Measurements from ENCODE around the gene MRPS2.

Gene MRPS2

DNA sequence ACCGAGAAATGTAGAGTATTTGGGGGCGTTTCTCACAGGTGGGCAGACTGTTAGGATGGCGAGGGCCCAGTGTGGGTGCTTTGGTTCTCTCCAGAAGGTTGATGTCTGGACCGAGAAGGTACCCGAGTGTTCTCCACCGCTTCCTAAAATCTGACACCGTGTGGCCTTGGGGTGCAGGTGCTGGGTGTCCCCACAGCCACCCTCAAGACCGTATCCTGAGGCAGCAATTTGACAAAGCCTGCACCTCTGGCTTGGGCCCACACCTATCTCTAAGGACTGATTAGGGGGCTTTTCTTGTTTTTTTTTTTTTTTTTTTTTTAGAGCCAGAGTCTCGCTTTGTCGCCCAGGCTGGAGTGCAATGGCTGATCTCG is 19.6 kb upstream of the MRPS2 start:
- DNase-seq = no peak

DNA sequence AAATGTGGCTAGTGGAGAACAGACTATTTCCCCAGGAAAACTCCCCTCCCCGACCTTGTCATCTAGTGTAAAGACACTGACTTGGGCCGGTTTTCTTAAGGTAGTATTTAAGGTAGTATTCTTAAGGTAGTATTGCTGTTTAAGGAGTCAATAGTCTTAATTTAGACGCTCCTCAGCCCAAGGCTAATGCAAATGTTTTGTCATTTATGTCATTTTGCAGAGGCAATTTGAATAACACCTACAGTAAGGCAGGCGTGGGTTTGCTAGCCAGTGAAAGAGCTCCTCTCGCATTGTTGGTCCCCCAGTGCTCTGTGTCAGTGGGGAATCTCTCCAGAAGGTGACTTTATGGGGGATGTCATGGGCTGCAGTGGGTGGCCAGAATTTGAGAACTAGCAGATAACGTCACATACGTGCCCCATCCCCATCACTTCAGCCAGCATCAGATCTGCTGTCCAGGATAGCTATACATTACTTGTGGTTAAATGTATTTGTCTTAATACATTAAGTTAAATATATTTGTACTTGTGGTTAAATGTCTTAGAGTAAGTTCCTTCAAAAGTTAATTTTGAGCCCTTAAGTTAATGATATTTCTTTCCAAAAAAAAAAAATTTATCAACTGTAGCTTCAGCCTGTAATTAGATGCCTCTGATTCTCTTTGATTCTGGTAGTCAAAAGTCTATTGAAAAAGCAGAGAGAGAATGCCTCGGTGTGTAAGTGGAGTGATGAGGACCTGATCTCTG is 18.3 kb upstream of the MRPS2 start:
- no peak for DNase-seq

GRCh38 chr9:135484460-135485277 is 15.8 kb upstream of the MRPS2 start:
- no peak for DNase-seq

DNA sequence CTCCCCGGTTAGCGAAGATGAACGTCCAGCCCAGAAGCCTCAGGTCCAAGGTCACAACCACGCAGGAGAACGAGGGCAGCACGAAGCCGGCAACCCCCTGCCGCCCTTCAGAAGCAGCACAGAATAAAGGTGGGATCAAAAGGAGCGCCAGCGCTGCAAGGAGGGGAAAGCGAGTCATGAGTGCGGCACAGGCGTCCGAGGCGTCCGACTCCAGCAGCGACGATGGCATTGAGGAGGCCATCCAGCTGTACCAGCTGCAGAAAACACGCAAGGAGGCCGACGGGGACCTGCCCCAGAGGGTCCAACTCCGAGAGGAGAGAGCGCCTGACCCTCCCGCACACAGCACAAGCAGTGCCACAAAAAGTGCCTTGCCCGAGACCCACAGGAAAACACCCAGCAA is 15.1 kb upstream of the MRPS2 start:
- DNase-seq = no peak

GRCh38 chr9:135485832-135486231 is 14.7 kb upstream of the MRPS2 start:
- DNase-seq = no peak

DNA sequence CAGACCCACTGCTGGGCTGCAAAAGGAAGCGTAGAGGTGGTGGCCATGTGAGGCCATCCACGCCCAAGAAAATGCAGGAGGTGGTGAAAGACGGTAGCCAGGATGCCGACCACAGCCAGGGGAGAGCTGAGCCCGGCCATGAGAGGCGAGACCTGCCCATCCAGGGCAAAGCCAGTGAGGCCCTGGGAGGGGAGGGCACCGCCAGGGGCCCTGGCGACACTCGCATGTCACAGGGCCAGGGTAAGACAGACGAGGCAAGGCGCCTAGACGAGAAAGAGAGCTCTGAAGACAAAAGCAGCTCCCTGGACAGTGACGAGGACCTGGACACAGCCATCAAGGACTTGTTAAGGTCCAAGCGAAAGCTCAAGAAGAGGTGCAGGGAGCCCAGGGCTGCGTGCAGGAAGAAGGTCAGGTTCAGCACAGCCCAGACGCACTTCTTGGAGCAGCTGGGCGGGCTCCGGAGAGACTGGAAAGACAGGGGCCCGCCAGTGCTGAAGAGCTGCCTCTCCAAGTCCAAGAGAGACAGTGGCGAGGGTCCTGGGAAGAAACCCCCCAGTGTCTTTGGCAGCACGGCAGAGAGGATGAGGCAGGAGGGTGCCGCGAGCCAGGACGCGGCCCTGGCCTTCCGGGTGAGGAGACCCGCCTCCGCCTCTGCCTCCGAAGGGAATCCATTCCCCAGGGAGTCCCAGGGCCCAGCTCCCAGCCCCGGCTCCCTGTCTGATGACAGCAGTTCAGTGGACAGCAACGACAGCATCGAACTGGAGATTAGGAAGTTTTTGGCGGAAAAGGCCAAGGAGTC is 14.0 kb upstream of the MRPS2 start:
- DNase-seq = no peak

DNA sequence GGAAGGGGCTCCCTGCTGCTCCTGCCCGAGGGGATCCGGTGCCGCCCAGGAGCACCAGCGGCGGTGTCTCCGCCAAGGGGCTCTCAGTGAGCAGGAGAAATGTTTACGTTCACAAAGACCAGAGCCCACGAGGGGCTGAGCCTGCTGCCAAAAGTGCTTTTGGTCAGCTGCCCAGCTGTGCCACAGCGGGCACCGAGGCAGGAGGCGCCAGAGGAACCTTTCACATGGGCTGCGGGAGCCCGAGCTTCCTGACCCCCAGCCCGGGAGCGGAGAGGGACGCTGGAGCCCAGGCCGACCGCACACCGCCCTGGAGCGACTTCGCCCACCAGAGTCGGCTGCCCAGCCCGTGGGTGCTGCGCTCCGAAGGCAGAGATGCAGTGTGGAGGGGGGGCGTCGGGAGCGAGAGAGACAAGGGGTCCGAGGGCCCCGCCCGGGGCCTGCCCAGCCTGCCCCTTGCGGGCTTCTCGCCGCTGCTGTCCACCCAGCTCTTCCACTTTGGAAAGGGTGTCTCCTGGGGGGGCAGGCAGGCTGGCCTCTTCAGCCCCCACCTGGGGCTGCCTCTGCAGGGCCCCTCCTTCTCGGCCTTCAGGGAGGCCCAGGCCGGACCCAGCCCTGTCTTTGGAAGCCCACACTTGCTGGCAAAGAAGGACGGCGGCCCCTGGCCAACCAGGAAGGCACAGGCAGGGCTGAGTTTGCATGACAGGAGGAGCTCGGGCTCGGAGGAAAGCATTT is 13.0 kb upstream of the MRPS2 start:
- DNase-seq = no peak

GRCh38 chr9:135488013-135488330 is 12.5 kb upstream of the MRPS2 start:
- DNase-seq = no peak

DNA sequence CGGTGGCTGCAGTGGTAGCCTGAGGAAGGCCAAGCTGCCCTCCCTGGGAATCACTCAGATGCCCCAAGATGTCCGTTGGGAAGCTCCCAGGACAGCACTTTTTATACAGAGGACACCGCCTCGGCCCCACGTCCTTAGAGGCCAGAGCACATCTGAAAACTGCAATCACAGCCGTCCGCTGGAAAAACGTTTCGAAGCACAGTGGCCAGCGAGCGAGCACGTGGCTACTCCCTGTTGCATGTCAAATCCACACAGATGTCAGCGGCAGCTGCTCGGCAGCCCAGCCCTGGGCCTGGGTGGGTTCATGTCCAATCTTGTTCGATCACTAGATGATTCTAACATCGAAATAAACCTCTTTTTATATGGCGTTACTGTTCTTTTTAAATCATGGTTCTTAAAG is 12.0 kb upstream of the MRPS2 start:
- no peak for DNase-seq

DNA sequence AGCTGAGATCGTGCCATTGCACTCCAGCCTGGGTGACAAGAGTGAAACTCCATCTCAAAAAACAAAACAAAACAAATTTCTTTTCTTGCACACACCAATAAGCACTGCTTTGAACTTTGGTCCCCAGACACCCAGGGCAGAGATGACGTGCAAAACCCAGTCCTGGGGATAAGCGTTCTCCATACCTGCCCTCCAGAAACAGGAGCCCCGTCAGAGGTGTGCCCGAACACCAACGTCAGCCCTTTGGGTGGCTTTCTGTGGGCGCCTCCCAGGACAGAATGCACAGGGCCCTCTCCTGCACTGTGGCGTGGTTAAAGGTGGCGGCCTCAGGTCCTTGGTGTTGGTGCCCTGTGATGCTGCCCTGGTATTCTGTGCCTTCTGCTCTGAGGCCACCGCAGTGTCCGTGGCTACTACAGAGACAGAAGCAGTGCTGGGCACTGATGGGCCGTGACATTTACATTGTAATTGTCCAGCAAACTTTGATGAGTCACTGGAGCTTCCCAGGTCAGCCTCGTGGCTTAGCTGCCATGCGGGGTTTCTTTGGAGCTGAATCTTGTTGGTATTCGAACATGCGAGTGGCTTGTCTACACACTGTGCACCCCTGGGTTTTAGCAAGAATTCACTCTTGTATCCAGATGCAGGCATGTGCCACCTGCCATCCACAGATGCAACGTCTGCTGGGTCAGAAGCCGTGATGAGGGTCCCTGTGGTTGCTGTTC is 11.1 kb upstream of the MRPS2 start:
- DNase-seq = no peak

DNA sequence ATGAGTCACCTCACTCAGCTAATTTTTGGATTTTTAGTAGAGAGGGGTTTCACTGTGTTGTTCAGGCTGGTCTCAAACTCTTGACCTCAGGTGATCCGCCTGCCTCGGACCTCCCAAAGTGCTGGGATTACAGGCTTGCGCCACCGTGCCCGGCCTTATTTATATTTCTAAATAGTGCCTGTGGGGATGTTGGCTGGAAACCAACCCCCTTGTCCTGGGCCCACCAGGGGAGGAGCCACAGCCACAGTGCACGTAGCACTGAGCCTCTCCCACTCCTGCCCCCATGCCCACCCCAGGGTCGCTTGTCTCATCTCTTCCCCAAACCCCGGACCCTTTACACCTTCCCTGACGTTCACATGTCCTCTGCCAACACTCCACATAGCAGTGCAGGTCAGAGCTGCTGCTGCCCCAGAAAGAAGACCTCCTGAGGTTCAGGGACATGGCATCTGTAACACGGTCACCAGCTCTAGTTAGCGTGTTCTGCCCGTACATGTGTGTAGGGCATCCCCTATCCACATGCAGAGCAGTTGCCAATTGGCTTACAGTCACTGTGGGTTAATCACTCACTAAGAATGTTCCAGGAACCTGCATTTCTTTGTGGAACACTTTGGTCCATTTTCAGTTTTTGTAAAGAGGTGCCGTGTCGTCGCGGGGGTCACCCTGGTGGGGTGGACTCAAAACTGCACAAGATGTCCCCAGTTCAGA is 10.2 kb upstream of the MRPS2 start:
- no peak for DNase-seq

DNA sequence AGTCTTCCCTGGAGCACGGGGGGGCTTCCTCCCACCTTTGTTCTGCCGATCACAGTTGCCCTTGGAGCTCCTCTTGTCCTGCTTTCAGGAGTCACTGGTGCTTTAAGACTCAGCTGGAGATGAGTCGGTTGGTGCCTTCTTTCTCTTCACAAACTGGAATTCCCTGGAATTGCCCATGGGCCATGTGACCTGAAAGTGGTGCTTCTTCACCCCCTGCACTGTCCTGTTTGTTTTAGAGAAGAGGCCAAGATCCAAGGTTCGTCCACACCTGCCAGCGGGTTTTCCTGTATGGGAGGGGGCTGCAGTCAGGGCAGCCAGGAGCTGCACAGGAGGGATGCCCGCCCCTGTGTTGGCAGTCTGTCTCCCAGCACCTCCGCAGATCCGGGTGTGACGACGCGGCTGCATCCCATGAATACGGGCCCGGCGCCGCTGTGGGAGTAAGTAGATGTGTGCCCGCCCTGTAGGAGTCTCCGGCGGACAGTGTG is 9.5 kb upstream of the MRPS2 start:
- no peak for DNase-seq

DNA sequence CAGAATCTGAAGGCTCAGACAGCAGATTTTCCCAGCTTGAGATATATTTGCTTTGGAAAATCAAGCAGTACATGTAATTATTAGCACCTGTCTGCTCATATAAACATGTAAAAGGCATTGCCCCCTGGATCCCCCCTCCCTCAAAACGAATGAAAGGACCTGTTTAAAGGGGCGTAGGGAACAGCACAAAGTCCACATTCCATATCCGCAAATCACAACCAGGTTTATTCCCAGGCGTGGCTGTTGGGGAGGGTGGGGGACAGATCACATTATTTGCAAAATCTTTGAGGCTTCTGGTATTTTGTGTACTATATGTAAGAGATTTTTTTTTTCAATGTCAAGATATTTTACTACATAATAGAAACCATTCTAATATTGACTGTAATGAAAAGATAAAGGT is 8.7 kb upstream of the MRPS2 start:
- no peak for DNase-seq

- no peak for DNase-seq
Measured at GRCh38 chr9:135492886-135493669, 7.4 kb upstream of the MRPS2 start.

DNA sequence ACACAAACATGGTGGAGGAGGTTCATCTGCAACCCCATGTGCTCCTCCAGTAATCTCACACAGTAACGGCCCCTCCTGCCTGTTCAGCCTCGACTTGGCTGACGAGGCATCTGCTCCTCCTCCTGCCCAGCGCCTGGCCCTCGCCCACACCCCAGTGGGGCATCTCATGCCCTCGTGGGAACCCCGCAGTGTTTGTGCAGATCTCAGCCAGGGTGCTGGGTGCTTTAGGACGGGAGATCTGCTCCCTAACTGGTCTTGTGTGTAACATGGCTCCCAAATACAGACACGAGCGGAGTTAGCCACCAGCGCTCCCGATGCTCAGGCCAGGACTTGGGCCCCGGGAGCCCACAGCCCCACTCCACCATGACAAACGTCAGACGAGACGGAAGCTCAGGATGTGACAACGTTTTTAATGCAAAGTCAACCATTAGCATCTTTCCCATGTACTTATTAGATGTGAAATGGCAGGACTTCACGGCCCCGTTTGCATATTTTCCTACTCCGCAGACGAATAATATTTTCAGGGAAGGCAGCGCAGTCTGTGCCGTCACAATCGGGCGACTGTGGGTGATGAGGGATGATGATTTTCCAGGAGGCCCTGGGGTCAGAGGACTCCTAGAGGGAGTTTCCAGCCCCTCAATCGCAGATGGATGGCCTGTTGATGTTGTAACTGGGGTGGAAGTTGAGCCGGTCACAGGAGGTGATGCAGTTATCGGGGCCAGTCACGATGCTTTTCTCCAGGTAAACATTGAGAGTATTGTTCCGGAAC is 5.5 kb upstream of the MRPS2 start:
- DNase-seq = no peak

- DNase-seq = no peak
Measured at GRCh38 chr9:135498381-135499126, 1.9 kb upstream of the MRPS2 start.

GRCh38 chr9:135499326-135500070 is 984 bp upstream of the MRPS2 start:
- peak; percentile 89 for DNase-seq

- DNase-seq = no peak
Measured at GRCh38 chr9:135500071-135500524, 384 bp upstream of the MRPS2 start.

All from activated CD4-positive, CD25-positive, alpha-beta regulatory T cell treated with anti-CD3 and anti-CD28 coated beads, Interleukin-2, amount 50 U/mL, for 72 hours (primary cell).